Progenitor cell of endocrine pancreas (in vitro differentiated cells): ENCODE results near the gene BRICD5. TPM values are rescaled to one million over a fixed set of nuclear protein-coding genes. Genes with fewer than 3 reads are reported as not detected.

Experiments used
- DNase-seq: peaks from one replicate; pipeline ENCODE4 v3.0.0; 2021; ENCODE audit warnings: low spot score; ENCODE audit not compliant: unreplicated experiment
- H3K27ac Mint-ChIP-seq: 2 replicates; pipeline ENCODE4 v1.8.0; 2021; ENCODE audit warnings: mild to moderate bottlenecking, moderate library complexity, mixed read lengths
- H3K27me3 Mint-ChIP-seq: 2 replicates; pipeline ENCODE4 v1.8.0; 2021; ENCODE audit warnings: mixed read lengths
- H3K36me3 Mint-ChIP-seq: 2 replicates; pipeline ENCODE4 v1.8.0; 2022; ENCODE audit warnings: mixed read lengths; ENCODE audit not compliant: insufficient read depth
- H3K4me1 Mint-ChIP-seq: 2 replicates; pipeline ENCODE4 v1.8.0; 2021; ENCODE audit warnings: low read depth, mixed read lengths
- H3K4me3 Mint-ChIP-seq: 2 replicates; pipeline ENCODE4 v1.8.0; 2021; ENCODE audit warnings: low read depth, mild to moderate bottlenecking, moderate library complexity, mixed read lengths
- H3K9me3 Mint-ChIP-seq: 2 replicates; pipeline ENCODE4 v1.8.0; 2021; ENCODE audit warnings: low read depth, mixed read lengths
- CTCF ChIP-seq: fragments of 200-600 bp; sonication (generic); IDR thresholded peaks from one replicate; pipeline ENCODE4 v1.5.0; 2021; ENCODE audit warnings: antibody characterized with exemption, mild to moderate bottlenecking; ENCODE audit not compliant: unreplicated experiment
- total RNA-seq: library from RNA; stranded (reverse); gene quantifications from 2 replicates; pipeline ENCODE4 v1.2.1, GENCODE V29; 2021

BRICD5 gene
- total RNA-seq, 1 donor from 2014 or later, result 24.6 TPM

GRCh38 chr16:2177101-2177500 lies 33.6 kb downstream of the BRICD5 start:
- no peaks in the 10 kb centered on the region for H3K9me3 Mint-ChIP-seq
- H3K36me3 Mint-ChIP-seq, result peaks cover 11% of the 10 kb centered on the region
- no peak for DNase-seq
- H3K27me3 Mint-ChIP-seq, result no peaks in the 10 kb centered on the region
- no peak overlapping the region for H3K4me3 Mint-ChIP-seq
- TF ChIP-seq CTCF, result no peak
- H3K27ac Mint-ChIP-seq, result no peak overlapping the region
- no peaks in the 10 kb centered on the region for H3K4me1 Mint-ChIP-seq

- H3K4me1 Mint-ChIP-seq, result no peaks in the 10 kb centered on the region
- DNase-seq, result no peak
- H3K9me3 Mint-ChIP-seq, result no peaks in the 10 kb centered on the region
- no peak for TF ChIP-seq CTCF
- no peak overlapping the region for H3K4me3 Mint-ChIP-seq
- no peaks in the 10 kb centered on the region for H3K27me3 Mint-ChIP-seq
- H3K36me3 Mint-ChIP-seq, result peaks cover 11% of the 10 kb centered on the region
- no peak overlapping the region for H3K27ac Mint-ChIP-seq
Observed at GRCh38 chr16:2176047-2176446, 34.6 kb downstream of the BRICD5 start.

GRCh38 chr16:2175454-2175853 lies 35.2 kb downstream of the BRICD5 start:
- H3K4me3 Mint-ChIP-seq, result no peak overlapping the region
- no peaks in the 10 kb centered on the region for H3K9me3 Mint-ChIP-seq
- DNase-seq, result no peak
- H3K27ac Mint-ChIP-seq, result no peak overlapping the region
- no peaks in the 10 kb centered on the region for H3K27me3 Mint-ChIP-seq
- peaks cover 11% of the 10 kb centered on the region for H3K36me3 Mint-ChIP-seq
- H3K4me1 Mint-ChIP-seq, result no peaks in the 10 kb centered on the region
- TF ChIP-seq CTCF, result no peak

- Mint-ChIP-seq H3K27ac (no peak overlapping the region), H3K36me3 (peaks cover 11% of the 10 kb centered on the region), H3K4me1 (no peaks in the 10 kb centered on the region), H3K4me3 (no peak overlapping the region), H3K9me3 (no peaks in the 10 kb centered on the region), H3K27me3 (no peaks in the 10 kb centered on the region)
- no peak for DNase-seq
- TF ChIP-seq CTCF, result no peak
Observed at GRCh38 chr16:2174396-2175131, 36.1 kb downstream of the BRICD5 start.

- H3K4me3 Mint-ChIP-seq, result no peak overlapping the region
- H3K4me1 Mint-ChIP-seq, result no peaks in the 10 kb centered on the region
- H3K27me3 Mint-ChIP-seq, result no peaks in the 10 kb centered on the region
- DNase-seq, result no peak
- no peak for TF ChIP-seq CTCF
- H3K36me3 Mint-ChIP-seq, result peaks cover 11% of the 10 kb centered on the region
- H3K27ac Mint-ChIP-seq, result no peak overlapping the region
- no peaks in the 10 kb centered on the region for H3K9me3 Mint-ChIP-seq
Observed at GRCh38 chr16:2173916-2174315, 36.7 kb downstream of the BRICD5 start.
